ENCODE data around the gene TUSC7.

TUSC7 gene

GRCh38 chr3:116709479-116709878, at the start of gene TUSC7:
Gene TUSC7 (plus strand): TSS chr3:116709779.
- DNase-seq = no peak

GRCh38 chr3:116661196-116661595, 48.4 kb upstream of the TUSC7 start:
- DNase-seq = no peak

- no peak for DNase-seq
Measured at GRCh38 chr3:116663161-116664110, 46.1 kb upstream of the TUSC7 start.

- no peak for DNase-seq
Measured at GRCh38 chr3:116667324-116667723, 42.3 kb upstream of the TUSC7 start.

GRCh38 chr3:116667791-116668190, 41.8 kb upstream of the TUSC7 start:
- DNase-seq = no peak

- DNase-seq = no peak
Measured at GRCh38 chr3:116669576-116669975, 40.0 kb upstream of the TUSC7 start.

- no peak for DNase-seq
Measured at GRCh38 chr3:116671151-116671550, 38.4 kb upstream of the TUSC7 start.

GRCh38 chr3:116678853-116679252, 30.7 kb upstream of the TUSC7 start:
- DNase-seq = no peak

- no peak for DNase-seq
Measured at GRCh38 chr3:116691041-116691440, 18.5 kb upstream of the TUSC7 start.

- DNase-seq = no peak
Measured at GRCh38 chr3:116701070-116701469, 8.5 kb upstream of the TUSC7 start.

- no peak for DNase-seq
Measured at GRCh38 chr3:116702334-116702733, 7.2 kb upstream of the TUSC7 start.

- DNase-seq = no peak
Measured at GRCh38 chr3:116707531-116707930, 2.0 kb upstream of the TUSC7 start.

- DNase-seq = no peak
Measured at GRCh38 chr3:116716490-116716889, 6.9 kb downstream of the TUSC7 start.

GRCh38 chr3:116717566-116717965, 8.0 kb downstream of the TUSC7 start:
- DNase-seq = no peak

GRCh38 chr3:116728454-116728853, 18.9 kb downstream of the TUSC7 start:
- no peak for DNase-seq

- DNase-seq = no peak
Measured at GRCh38 chr3:116734243-116734642, 24.7 kb downstream of the TUSC7 start.

GRCh38 chr3:116739678-116740077, 30.1 kb downstream of the TUSC7 start:
- DNase-seq = no peak

GRCh38 chr3:116740293-116740692, 30.7 kb downstream of the TUSC7 start:
- no peak for DNase-seq

GRCh38 chr3:116741467-116741866, 31.9 kb downstream of the TUSC7 start:
- DNase-seq = no peak

GRCh38 chr3:116743062-116743461, 33.5 kb downstream of the TUSC7 start:
- no peak for DNase-seq

- no peak for DNase-seq
Measured at GRCh38 chr3:116749388-116749787, 39.8 kb downstream of the TUSC7 start.

GRCh38 chr3:116757315-116757714, 47.7 kb downstream of the TUSC7 start:
- no peak for DNase-seq

GRCh38 chr3:116759316-116759715, 49.7 kb downstream of the TUSC7 start:
- no peak for DNase-seq

Data from stimulated activated CD4-positive, alpha-beta T cell treated with anti-CD3 and anti-CD28 coated beads, Interleukin-4, amount 100 ng/mL, for 4 hours (primary cell).